HEK293T (cell line): ENCODE results near the gene ACIN1.

Experiments used
- BHLHE40 ChIP-seq: fragments of 450-650 bp; IDR thresholded peaks from 2 replicates; pipeline ENCODE4 v1.6.1; 2016; ENCODE audit warnings: mild to moderate bottlenecking, moderate library complexity, borderline replicate concordance
- HDGF ChIP-seq: fragments of 450-650 bp; IDR thresholded peaks from 2 replicates; pipeline ENCODE4 v1.6.1; 2017; ENCODE audit warnings: antibody characterized with exemption, borderline replicate concordance

DNA sequence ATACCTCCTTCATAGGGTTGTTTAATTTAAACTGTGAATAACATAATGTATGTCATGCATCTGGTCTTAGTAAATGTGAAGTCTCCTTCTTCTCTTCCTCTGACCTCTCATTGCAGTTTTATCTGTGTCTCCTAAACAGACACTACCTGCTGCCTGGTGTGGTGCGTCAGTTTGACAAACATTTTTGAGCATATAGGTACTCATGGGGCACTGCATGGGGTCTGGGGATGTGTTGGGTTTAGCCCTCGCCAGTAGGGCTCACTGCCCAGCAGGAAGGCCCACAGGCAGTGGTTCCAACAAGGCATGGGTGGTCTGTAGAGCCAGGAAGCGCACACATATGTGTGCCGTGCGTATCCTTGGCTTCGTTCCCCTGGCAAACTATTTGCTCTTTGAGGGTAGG is 27.1 kb upstream of the ACIN1 start:
- TF ChIP-seq HDGF (no peak), BHLHE40 (no peak)
